ENCODE data around the gene ADORA2A. TPM values are rescaled to one million over a fixed set of nuclear protein-coding genes. Genes with fewer than 3 reads are reported as not detected.

Gene ADORA2A
- total RNA-seq, 2 experiments from 2014 or later = 19.7 to 19.8 TPM

DNA sequence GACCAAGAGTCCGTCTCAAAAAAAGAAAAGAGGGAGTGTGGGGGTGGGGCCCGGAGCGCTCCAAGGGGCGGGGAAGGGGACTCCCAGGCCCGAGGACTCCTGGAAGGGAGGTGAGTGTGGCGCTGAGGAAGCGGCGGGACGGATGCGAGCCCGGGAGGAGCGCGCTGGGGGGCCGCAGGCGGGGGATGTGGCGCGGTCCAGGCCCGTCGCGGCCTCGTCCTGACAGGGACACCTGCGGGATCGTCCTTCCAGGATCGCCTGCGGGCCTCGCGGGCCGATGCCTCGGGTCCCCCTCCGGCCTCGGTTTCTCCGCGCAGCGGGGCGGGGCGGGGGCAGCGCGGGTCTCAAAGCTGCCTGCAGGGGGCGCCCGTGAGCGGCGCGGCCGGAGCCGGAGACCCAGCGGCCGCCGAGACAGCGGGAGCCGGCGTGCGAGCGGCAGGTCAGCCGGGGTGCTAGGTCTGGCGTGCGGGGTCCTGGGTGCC lies 3.8 kb upstream of the ADORA2A start:
- Mint-ChIP-seq H3K9me3 (no peaks in the 10 kb centered on the region), H3K27me3 (peaks cover 16% of the 10 kb centered on the region), H3K27ac (no peak overlapping the region), H3K4me3 (peak overlapping the region; percentile 68), H3K4me1 (peaks cover 40% of the 10 kb centered on the region), H3K36me3 (ENCODE audit: low read depth) (peaks cover 4% of the 10 kb centered on the region)
- ChIA-PET CTCF (interaction anchor here (0.6 to 4.5 kb wide), 14 partner anchors 10 to 208 kb away, joined by 3 to 36 read pairs (median 4); no protein-coding TSS in a partner anchor), POLR2A (interaction anchor here (0.8 to 1.4 kb wide), 2 partner anchors 11 to 131 kb away, joined by 3 to 8 read pairs; partner anchors contain the start of gene GUCD1)
- DNase-seq = peak; percentile 68

- ChIA-PET CTCF (interaction anchor here (0.8 to 4.5 kb wide), 10 partner anchors 9 to 105 kb away, joined by 3 to 36 read pairs (median 6); no protein-coding TSS in a partner anchor), POLR2A (interaction anchor here (0.8 to 1.4 kb wide), 2 partner anchors 10 to 131 kb away, joined by 3 to 8 read pairs; partner anchors contain the start of gene GUCD1)
- Mint-ChIP-seq H3K36me3 (ENCODE audit: low read depth) (peaks cover 5% of the 10 kb centered on the region), H3K4me3 (peak overlapping the region; percentile 62), H3K27me3 (peaks cover 16% of the 10 kb centered on the region), H3K4me1 (peaks cover 47% of the 10 kb centered on the region), H3K27ac (no peak overlapping the region), H3K9me3 (no peaks in the 10 kb centered on the region)
- DNase-seq = peak; percentile 57
These were observed 3.1 kb upstream of the ADORA2A start for GRCh38 chr22:24424001-24424900.

DNA sequence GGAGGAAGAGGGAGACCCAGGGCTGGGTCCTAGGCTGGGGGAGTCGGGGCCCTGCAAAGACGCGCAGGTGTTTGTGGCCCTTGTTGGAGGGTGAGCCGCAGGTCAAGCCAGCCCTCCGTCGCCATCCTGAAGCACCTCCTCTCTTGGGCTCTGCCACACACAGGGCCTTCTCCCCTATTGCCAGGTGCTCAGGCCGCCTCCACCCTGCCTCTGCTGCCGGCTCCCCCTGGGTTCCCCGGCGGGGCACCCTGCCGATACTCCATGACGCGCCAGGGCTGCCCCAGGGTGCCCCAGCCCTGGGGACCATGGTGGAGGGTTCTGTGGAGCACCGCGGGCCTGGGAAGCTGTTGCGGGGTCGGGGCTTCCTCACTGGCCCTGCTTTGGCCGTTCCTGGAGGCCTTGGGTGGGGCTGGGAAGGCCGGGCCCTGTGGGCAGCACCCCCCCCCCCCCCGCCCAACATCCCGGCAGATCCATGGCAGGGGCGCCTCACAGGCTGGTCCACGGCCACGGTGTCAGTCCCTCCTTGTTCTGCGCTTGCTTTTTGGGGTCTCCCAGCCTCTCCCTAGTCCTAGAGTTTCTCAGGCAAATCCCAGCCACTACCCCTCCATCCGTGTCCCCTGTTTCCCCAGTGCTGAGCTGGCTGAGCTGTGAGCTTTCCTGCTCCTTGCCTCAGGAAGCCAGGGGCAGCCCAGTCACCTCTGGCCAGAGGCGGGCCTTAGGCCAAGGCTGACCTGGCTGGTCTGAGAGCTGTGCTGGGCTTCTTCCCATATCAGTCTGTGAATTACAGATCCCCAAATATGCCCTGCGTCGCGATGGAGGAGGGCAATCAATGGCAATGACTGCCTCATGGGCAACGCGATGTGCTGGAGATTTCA lies 2.3 kb upstream of the ADORA2A start:
- ChIA-PET POLR2A (interaction anchor here (0.6 to 3.5 kb wide), 3 partner anchors 9 to 130 kb away, joined by 3 to 22 read pairs (median 4); partner anchors contain the start of gene GUCD1), CTCF (interaction anchor here (0.8 to 4.5 kb wide), 10 partner anchors 8 to 104 kb away, joined by 3 to 36 read pairs (median 6); no protein-coding TSS in a partner anchor)
- Mint-ChIP-seq H3K27ac (no peak overlapping the region), H3K36me3 (ENCODE audit: low read depth) (peaks cover 5% of the 10 kb centered on the region), H3K4me3 (peak overlapping the region; percentile 62), H3K9me3 (no peaks in the 10 kb centered on the region), H3K4me1 (peaks cover 56% of the 10 kb centered on the region), H3K27me3 (peaks cover 16% of the 10 kb centered on the region)
- DNase-seq = no peak

- Mint-ChIP-seq H3K27ac (peak overlapping the region; percentile 41), H3K36me3 (ENCODE audit: low read depth) (peaks cover 8% of the 10 kb centered on the region), H3K27me3 (peaks cover 16% of the 10 kb centered on the region), H3K4me1 (peaks cover 66% of the 10 kb centered on the region), H3K9me3 (no peaks in the 10 kb centered on the region), H3K4me3 (no peak overlapping the region)
- ChIA-PET CTCF (interaction anchor here (0.8 to 1.4 kb wide), 6 partner anchors 9 to 100 kb away, joined by 3 to 6 read pairs (median 3); no protein-coding TSS in a partner anchor), POLR2A (interaction anchor here (0.9 to 3.5 kb wide), 4 partner anchors 10 to 129 kb away, joined by 3 to 22 read pairs (median 4); partner anchors contain the start of gene GUCD1)
- DNase-seq = no peak
These were observed 963 bp upstream of the ADORA2A start for GRCh38 chr22:24426436-24426835.

DNA sequence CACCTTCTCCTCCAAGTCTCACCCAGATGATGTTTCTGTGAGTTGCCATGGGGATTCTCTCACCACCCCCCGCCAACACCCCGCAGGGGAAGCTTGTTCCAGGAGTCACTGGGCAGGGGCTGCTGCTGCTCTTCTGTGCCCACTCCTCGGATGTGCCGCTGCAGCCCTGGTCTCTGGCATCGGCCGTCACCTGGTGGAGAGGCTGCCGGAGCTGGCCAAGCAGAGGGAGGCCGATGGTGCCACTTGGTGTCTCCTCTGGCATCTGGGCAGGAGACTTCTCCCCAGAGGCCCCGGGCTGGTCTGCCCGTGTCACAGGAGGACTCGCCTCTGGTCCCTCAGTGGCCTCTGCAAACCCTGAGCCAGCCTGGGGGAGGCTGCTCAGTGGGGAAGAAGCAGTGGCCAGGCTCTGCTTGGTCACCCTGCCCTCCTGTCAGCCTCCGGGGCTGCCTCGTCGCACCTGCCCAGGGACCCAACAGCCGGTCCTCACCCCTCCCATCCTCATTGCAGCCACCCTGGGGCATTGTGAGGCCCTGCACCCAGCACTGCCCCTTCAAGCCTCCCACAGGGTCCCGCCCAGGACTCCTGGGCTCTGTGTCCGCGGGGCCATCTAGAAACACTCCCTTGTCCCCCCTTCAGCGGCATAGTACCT lies 424 bp upstream of the ADORA2A start:
- H3K9me3 Mint-ChIP-seq = no peaks in the 10 kb centered on the region
- H3K27ac Mint-ChIP-seq = peak overlapping the region; percentile 93
- H3K36me3 Mint-ChIP-seq (ENCODE audit: low read depth) = peaks cover 9% of the 10 kb centered on the region
- DNase-seq = no peak
- H3K27me3 Mint-ChIP-seq = peaks cover 16% of the 10 kb centered on the region
- ChIA-PET POLR2A (interaction anchor here (0.9 to 3.5 kb wide), 14 partner anchors 10 to 570 kb away, joined by 3 to 22 read pairs (median 4); partner anchors contain the start of genes GUCD1, SLC2A11 and SPECC1L), CTCF (interaction anchor here (0.8 to 2.2 kb wide), 10 partner anchors 9 to 100 kb away, joined by 3 to 12 read pairs (median 3); no protein-coding TSS in a partner anchor)
- H3K4me1 Mint-ChIP-seq = peaks cover 70% of the 10 kb centered on the region
- H3K4me3 Mint-ChIP-seq = peak overlapping the region; percentile 82

- Mint-ChIP-seq H3K9me3 (no peaks in the 10 kb centered on the region), H3K4me1 (peaks cover 83% of the 10 kb centered on the region), H3K27ac (peak overlapping the region; percentile 93), H3K36me3 (ENCODE audit: low read depth) (peaks cover 12% of the 10 kb centered on the region), H3K27me3 (peaks cover 11% of the 10 kb centered on the region), H3K4me3 (peak overlapping the region; percentile 82)
- DNase-seq = no peak
- ChIA-PET CTCF (interaction anchor here (1.1 to 2.2 kb wide), 6 partner anchors 9 to 97 kb away, joined by 3 to 12 read pairs (median 5); no protein-coding TSS in a partner anchor), POLR2A (interaction anchor here (0.8 to 3.5 kb wide), 9 partner anchors 8 to 515 kb away, joined by 3 to 22 read pairs (median 4); partner anchors contain the start of genes CABIN1, GUCD1 and SPECC1L)
These were observed 1.5 kb downstream of the ADORA2A start for GRCh38 chr22:24428751-24429410.

- peak; percentile 82 for DNase-seq
- Mint-ChIP-seq H3K4me3 (peak overlapping the region; percentile 82), H3K9me3 (no peaks in the 10 kb centered on the region), H3K27ac (peak overlapping the region; percentile 93), H3K36me3 (ENCODE audit: low read depth) (peaks cover 20% of the 10 kb centered on the region), H3K4me1 (peaks cover 88% of the 10 kb centered on the region), H3K27me3 (peaks cover 11% of the 10 kb centered on the region)
- ChIA-PET CTCF (interaction anchor here (1.4 to 2.1 kb wide), 2 partner anchors 94 to 96 kb away, joined by 3 to 5 read pairs; no protein-coding TSS in a partner anchor), POLR2A (interaction anchor here (0.8 to 1.5 kb wide), 4 partner anchors 17 to 419 kb away, joined by 3 to 5 read pairs (median 4); partner anchors contain the start of gene CABIN1)
These were observed 2.3 kb downstream of the ADORA2A start for GRCh38 chr22:24429411-24430365.

DNA sequence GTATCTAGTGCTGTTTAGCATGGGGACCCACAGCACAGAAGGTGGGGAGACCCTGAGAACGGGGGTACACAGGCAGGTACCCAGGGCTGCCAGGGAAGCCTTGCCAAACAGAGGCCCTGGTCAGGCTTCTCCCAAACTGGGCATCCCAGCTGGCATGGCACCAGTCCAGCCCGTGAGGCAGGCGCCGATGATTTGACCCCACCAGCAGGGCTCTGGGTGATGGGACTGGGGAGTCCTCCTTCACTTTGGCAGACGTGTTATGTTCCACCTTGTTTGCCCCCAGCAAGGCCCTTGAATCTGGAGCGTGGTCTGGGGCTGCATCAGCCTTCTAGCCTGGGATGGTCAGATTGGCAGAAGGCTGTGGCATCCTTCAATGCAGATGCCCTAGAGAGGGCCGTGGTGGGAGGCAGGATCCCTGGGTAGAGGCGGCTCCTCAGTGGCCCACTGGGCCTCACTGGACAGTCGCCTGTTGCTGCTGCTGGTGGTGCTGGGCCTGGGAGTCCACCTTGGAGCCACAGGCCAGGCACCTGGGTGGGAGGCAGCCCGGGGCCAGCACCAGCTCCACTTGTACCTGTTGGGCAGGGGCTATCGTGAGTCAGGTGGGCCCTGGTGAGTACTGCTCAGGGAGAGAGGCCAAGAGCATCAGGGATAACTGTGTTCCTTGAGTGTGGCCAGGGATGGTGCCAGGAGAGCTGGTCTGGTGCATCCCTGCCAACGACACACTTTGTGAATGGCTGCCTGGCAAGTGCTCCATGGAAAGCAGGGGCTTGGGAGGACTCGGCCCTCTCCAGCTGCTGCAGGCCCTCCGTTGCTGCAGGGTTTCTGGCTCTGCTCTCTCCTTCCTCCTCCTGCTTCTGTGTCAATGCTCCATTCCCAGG lies 3.3 kb downstream of the ADORA2A start:
- Mint-ChIP-seq H3K9me3 (no peaks in the 10 kb centered on the region), H3K4me3 (no peak overlapping the region), H3K27me3 (peaks cover 7% of the 10 kb centered on the region), H3K36me3 (ENCODE audit: low read depth) (peaks cover 21% of the 10 kb centered on the region), H3K4me1 (peaks cover 93% of the 10 kb centered on the region), H3K27ac (peak overlapping the region; percentile 49)
- POLR2A ChIA-PET = interaction anchor here (0.9 to 1.5 kb wide), 3 partner anchors 16 to 124 kb away, joined by 3 to 5 read pairs (median 3); partner anchors contain the start of gene GUCD1
- no peak for DNase-seq
- CTCF ChIA-PET = no interaction called here

GRCh38 chr22:24431309-24432034 lies 4.1 kb downstream of the ADORA2A start:
- peaks cover 21% of the 10 kb centered on the region for H3K36me3 Mint-ChIP-seq (ENCODE audit: low read depth)
- peak overlapping the region; percentile 42 for H3K27ac Mint-ChIP-seq
- H3K4me3 Mint-ChIP-seq = no peak overlapping the region
- peaks cover 88% of the 10 kb centered on the region for H3K4me1 Mint-ChIP-seq
- H3K9me3 Mint-ChIP-seq = no peaks in the 10 kb centered on the region
- no peak for DNase-seq
- CTCF ChIA-PET = no interaction called here
- H3K27me3 Mint-ChIP-seq = peaks cover 2% of the 10 kb centered on the region
- POLR2A ChIA-PET = interaction anchor here (0.9 to 1.6 kb wide), 3 partner anchors 15 to 124 kb away, joined by 3 to 5 read pairs (median 3); partner anchors contain the start of genes GUCD1 and SNRPD3

Measured in activated CD4-positive, alpha-beta memory T cell treated with anti-CD3 and anti-CD28 coated beads, Interleukin-2, amount 10 ng/mL, durations not matched to agents 7 days and 5 days (primary cell).